Gastroesophageal sphincter (tissue), 4 donors: ENCODE measurements around the gene FNDC5. TPM values are rescaled to one million over a fixed set of nuclear protein-coding genes. Genes with fewer than 3 reads are reported as not detected.

ENCODE experiments used
- ATAC-seq: fragments of 150-250 bp; one replicate; pipeline ENCODE4 v1.9.1; 2016; ENCODE audit warnings: mild to moderate bottlenecking, moderate library complexity
- H3K27ac ChIP-seq, 4 donors: fragments of 200-600 bp; sonication (generic) in 3 of 4; 1 replicate in 3 of 4; 2 replicates in 1 of 4; pipeline ENCODE4 v1.5.1; 2016 to 2019
- H3K27me3 ChIP-seq: fragments of 200-600 bp; sonication (generic); one replicate; pipeline ENCODE4 v1.5.1; 2019
- H3K36me3 ChIP-seq, 2 donors: fragments of 200-600 bp; sonication (generic); one replicate each; pipeline ENCODE4 v1.5.1; 2019; ENCODE audit warnings: control low read depth in 1 of 2
- H3K4me1 ChIP-seq, 3 donors: fragments of 200-600 bp; sonication (generic); 1 replicate in 2 of 3; 2 replicates in 1 of 3; pipeline ENCODE4 v1.5.1; 2016 to 2019; ENCODE audit warnings: control low read depth in 2 of 3
- H3K4me3 ChIP-seq, 2 donors: fragments of 200-600 bp; sonication (generic); one replicate each; pipeline ENCODE4 v1.5.1; 2019; ENCODE audit warnings: mild to moderate bottlenecking in 1 of 2, moderate library complexity in 1 of 2
- H3K9me3 ChIP-seq, 3 donors: fragments of 200-600 bp; sonication (generic); one replicate each; pipeline ENCODE4 v1.5.1; 2017 to 2019; ENCODE audit warnings: control low read depth in 2 of 3
- CTCF ChIP-seq, 4 experiments: fragments of 200-600 bp in 2 of 4; fragments of 450-650 bp in 2 of 4; sonication (generic) in 1 of 4; IDR thresholded peaks; one replicate each; pipeline ENCODE4 v1.5.1; 2017 to 2019; ENCODE audit warnings: antibody characterized with exemption in 4 of 4, mild to moderate bottlenecking in 2 of 4, moderate library complexity in 2 of 4
- EP300 ChIP-seq: sonication (generic); formaldehyde crosslinking; IDR thresholded peaks from one replicate; pipeline ENCODE4 v1.6.1; 2017; ENCODE audit warnings: antibody characterized with exemption, mild to moderate bottlenecking
- POLR2A ChIP-seq, 2 donors: fragments of 450-650 bp; IDR thresholded peaks; one replicate each; pipeline ENCODE4 v1.6.1; 2017; ENCODE audit warnings: antibody characterized with exemption in 2 of 2, mild to moderate bottlenecking in 2 of 2, moderate library complexity in 1 of 2
- POLR2AphosphoS5 ChIP-seq: sonication (generic); formaldehyde crosslinking; IDR thresholded peaks from one replicate; pipeline ENCODE4 v1.6.1; 2017; ENCODE audit warnings: antibody characterized with exemption
- WGBS, 2 donors: methylation state at CpG; one replicate each; pipeline ENCODE4 v1.1.5; 2018; ENCODE audit warnings: low coverage in 1 of 2; 5-methylcytosine and 5-hydroxymethylcytosine counted together
- total RNA-seq, 4 donors: library from RNA; depleted of rRNA; stranded (reverse); fragments of >200 nt; gene quantifications; one replicate each; pipeline ENCODE4 v1.1.0, GENCODE V29; 2016

Gene FNDC5
- total RNA-seq, 4 donors from 2014 or later, result 7.3 to 11.3 (median 8.9) TPM

- TF ChIP-seq POLR2A (IDR thresholded peaks at IDR 0.05) (no peak), POLR2AphosphoS5 (no peak), CTCF (IDR thresholded peaks at IDR 0.05) (no peak), EP300 (no peak)
- Histone ChIP-seq H3K27me3 (no peaks in the 10 kb centered on the region), H3K27ac (peak overlapping the region; percentile 85 to 97 (median 95)), H3K9me3 (no peaks in the 10 kb centered on the region), H3K4me1 (peaks cover 0 to 80% (median 20%) of the 10 kb centered on the region in 3 donors), H3K4me3 (peak overlapping the region; percentile 70 to 83), H3K36me3 (no peaks in the 10 kb centered on the region)
- whole genome bisulfite sequencing, 2 donors, result 0% methylated on average over 3 to 4 of the region's 15 CpGs
- ATAC-seq, result peak; percentile 2
Observed at GRCh38 chr1:32816676-32817158, 54.0 kb downstream of the FNDC5 start.

- no peaks in the 10 kb centered on the region for H3K9me3 ChIP-seq
- H3K27ac ChIP-seq, result no peak overlapping the region
- TF ChIP-seq EP300 (no peak), POLR2A (IDR thresholded peaks at IDR 0.05) (no peak), CTCF (IDR thresholded peaks at IDR 0.05) (no peak), POLR2AphosphoS5 (no peak)
- peaks cover 0 to 61% (median 18%) of the 10 kb centered on the region in 3 donors for H3K4me1 ChIP-seq
- H3K4me3 ChIP-seq, result no peak overlapping the region
- H3K36me3 ChIP-seq, result peaks cover 0 to 20% of the 10 kb centered on the region in 2 donors
- 82 to 83% methylated on average over 8 to 11 of the region's 11 CpGs for WGBS, 2 donors
- ATAC-seq, result no peak
- H3K27me3 ChIP-seq, result no peaks in the 10 kb centered on the region
Observed at GRCh38 chr1:32813941-32814739, 56.6 kb downstream of the FNDC5 start.

Other genes with a start within 250 kb of the FNDC5 start
- gene ZBTB8OS, start 220.4 kb downstream of the FNDC5 start, total RNA-seq, result 10 to 100 TPM; 17.7 to 31.0 (median 28.1) TPM
- 100 to 1,000 TPM in 2 of 4 donors, 10 to 100 TPM in 2; 87.4 to 111 (median 100) TPM for gene RBBP4, start 219.7 kb downstream of the FNDC5 start, total RNA-seq
- gene SYNC, start 168.1 kb downstream of the FNDC5 start, total RNA-seq, result 100 to 1,000 TPM; 132 to 265 (median 167) TPM
- gene YARS1, start 53.6 kb downstream of the FNDC5 start, total RNA-seq, result 10 to 100 TPM; 29.1 to 54.1 (median 46.0) TPM
- gene S100PBP, start 53.3 kb downstream of the FNDC5 start, total RNA-seq, result 10 to 100 TPM; 25.4 to 46.9 (median 29.8) TPM
- under 1 TPM in 1 of 4 donors, not detected in 3; 0.58 TPM for gene HPCA, start 15.6 kb upstream of the FNDC5 start, total RNA-seq
- gene TMEM54, start 30.5 kb upstream of the FNDC5 start, total RNA-seq, result 100 to 1,000 TPM in 2 of 4 donors, 10 to 100 TPM in 2; 71.5 to 138 (median 101) TPM
- 10 to 100 TPM; 19.5 to 25.2 (median 21.8) TPM for gene RNF19B, start 93.9 kb upstream of the FNDC5 start, total RNA-seq
- 100 to 1,000 TPM in 2 of 4 donors, 10 to 100 TPM in 2; 88.9 to 115 (median 97.1) TPM for gene AK2, start 166.0 kb upstream of the FNDC5 start, total RNA-seq
- 1 to 10 TPM in 3 of 4 donors, under 1 TPM in 1; 0.31 to 6.4 (median 2.8) TPM for gene AZIN2, start 210.2 kb upstream of the FNDC5 start, total RNA-seq